Neural cell (in vitro differentiated cells): ENCODE data around the gene NARS2. TPM values are rescaled to one million over a fixed set of nuclear protein-coding genes. Genes with fewer than 3 reads are reported as not detected.
"Not testable (repeated sequence)": the region's sequence is repeated elsewhere in the genome, so short reads cannot be mapped to it uniquely, and the experiment has no call there.

Experiments
- H2AFZ ChIP-seq: fragments of 200-600, 300-800 bp; sonication (generic), shearing (Covaris generic); 2 replicates; pipeline ENCODE4 v1.6.0; 2014; ENCODE audit warnings: low read depth, mild to moderate bottlenecking, antibody characterized with exemption, low read length, moderate library complexity
- H3F3A ChIP-seq: fragments of 200-600 bp; shearing (Covaris generic); 2 replicates; pipeline ENCODE4 v1.6.1; 2016; ENCODE audit warnings: mild to moderate bottlenecking, moderate library complexity, mixed read lengths, antibody characterized with exemption, low read length; ENCODE audit not compliant: insufficient read depth, poor library complexity, severe bottlenecking
- H3K27ac ChIP-seq: fragments of 200-600, 300-800 bp; sonication (generic), shearing (Covaris generic); 2 replicates; pipeline ENCODE4 v1.5.1; 2014; ENCODE audit warnings: mild to moderate bottlenecking, low read length, moderate library complexity
- H3K27me3 ChIP-seq: fragments of 300-800, 200-600 bp; sonication (generic), shearing (Covaris generic); 2 replicates; pipeline ENCODE4 v1.6.0; 2014; ENCODE audit warnings: mild to moderate bottlenecking, low read depth, low read length, moderate library complexity; ENCODE audit not compliant: insufficient read depth
- H3K36me3 ChIP-seq: fragments of 300-800, 200-600 bp; sonication (generic), shearing (Covaris generic); 2 replicates; pipeline ENCODE4 v1.5.1; 2014; ENCODE audit warnings: mild to moderate bottlenecking, antibody characterized with exemption, low read length, moderate library complexity; ENCODE audit not compliant: insufficient read depth
- H3K4me2 ChIP-seq: fragments of 300-800, 200-600 bp; sonication (generic), shearing (Covaris generic); 2 replicates; pipeline ENCODE4 v1.6.0; 2014; ENCODE audit warnings: mild to moderate bottlenecking, low read length
- H3K4me3 ChIP-seq: fragments of 300-800, 200-600 bp; sonication (generic), shearing (Covaris generic); 2 replicates; pipeline ENCODE4 v1.5.1; 2014; ENCODE audit warnings: mild to moderate bottlenecking, low read length, moderate library complexity
- H3K79me2 ChIP-seq: fragments of 200-600 bp; shearing (Covaris generic); replicated peaks from 2 replicates; pipeline ENCODE4 v1.6.0; 2014; ENCODE audit warnings: mild to moderate bottlenecking, low read length, moderate library complexity; ENCODE audit not compliant: insufficient read depth
- H3K9ac ChIP-seq: fragments of 300-800, 200-600 bp; sonication (generic), shearing (Covaris generic); 2 replicates; pipeline ENCODE4 v1.6.1; 2016; ENCODE audit warnings: mild to moderate bottlenecking, low read length, mixed read lengths
- H3K9me2 ChIP-seq: fragments of 200-600 bp; shearing (Covaris generic); 2 replicates; pipeline ENCODE4 v1.6.1; 2016; ENCODE audit warnings: mild to moderate bottlenecking, low read length, mixed read lengths; ENCODE audit not compliant: insufficient read depth
- H3K9me3 ChIP-seq: fragments of 200-600, 300-800 bp; sonication (generic), shearing (Covaris generic); 2 replicates; pipeline ENCODE4 v1.6.1; 2016; ENCODE audit warnings: mild to moderate bottlenecking, mixed run types, low read length, moderate library complexity, mixed read lengths
- H4K20me1 ChIP-seq: fragments of 200-600 bp; shearing (Covaris generic); 2 replicates; pipeline ENCODE4 v1.6.1; 2016; ENCODE audit warnings: mild to moderate bottlenecking, mixed run types; ENCODE audit not compliant: insufficient read depth
- CTCF ChIP-seq: fragments of 450-650 bp; IDR thresholded peaks from 2 replicates; pipeline ENCODE4 v1.5.1; 2014; ENCODE audit warnings: antibody characterized with exemption, mild to moderate bottlenecking, moderate library complexity; ENCODE audit not compliant: poor library complexity, severe bottlenecking
- EP300 ChIP-seq: fragments of 450-650 bp; conservative IDR thresholded peaks from 2 replicates; pipeline ENCODE4 v1.6.1; 2014; ENCODE audit warnings: antibody characterized with exemption, mild to moderate bottlenecking, moderate library complexity; ENCODE audit not compliant: poor library complexity, severe bottlenecking
- EZH2 ChIP-seq: fragments of 200-600, 300-800 bp; shearing (Covaris generic), sonication (generic); IDR thresholded peaks from 2 replicates; pipeline ENCODE4 v1.6.1; 2014; ENCODE audit warnings: antibody characterized with exemption, low read length, borderline replicate concordance, mild to moderate bottlenecking; ENCODE audit not compliant: insufficient read depth, poor library complexity, severe bottlenecking
- MXI1 ChIP-seq: fragments of 450-650 bp; conservative IDR thresholded peaks from 2 replicates; pipeline ENCODE4 v1.6.1; 2014; ENCODE audit warnings: antibody characterized with exemption, mild to moderate bottlenecking; ENCODE audit not compliant: poor library complexity, severe bottlenecking
- POLR2AphosphoS5 ChIP-seq: IDR thresholded peaks from 2 replicates; pipeline ENCODE4 v1.6.1; 2012
- RAD21 ChIP-seq: fragments of 450-650 bp; conservative IDR thresholded peaks from 2 replicates; pipeline ENCODE4 v1.6.1; 2014; ENCODE audit warnings: antibody characterized with exemption, mild to moderate bottlenecking, moderate library complexity
- SMC3 ChIP-seq: fragments of 450-650 bp; conservative IDR thresholded peaks from 2 replicates; pipeline ENCODE4 v1.6.1; 2014; ENCODE audit warnings: antibody characterized with exemption, mild to moderate bottlenecking, moderate library complexity; ENCODE audit not compliant: poor library complexity
- TAF1 ChIP-seq: IDR thresholded peaks from 2 replicates; pipeline ENCODE4 v1.6.1; 2012; ENCODE audit warnings: low read depth
- polyA plus RNA-seq: library from polyadenylated mRNA; depleted of rRNA; stranded (reverse); fragments of >200 nt; gene quantifications from 2 replicates; pipeline ENCODE4 v1.2.3, GENCODE V29; 2014
- TF ChIP-seq, protein P1 (sequence below): IDR thresholded peaks from 2 replicates; pipeline ENCODE4 v1.6.1; 2012; ENCODE audit warnings: borderline replicate concordance

The NARS2 gene
- polyA plus RNA-seq, 1 donor from 2014 or later, result 39.6 TPM

DNA sequence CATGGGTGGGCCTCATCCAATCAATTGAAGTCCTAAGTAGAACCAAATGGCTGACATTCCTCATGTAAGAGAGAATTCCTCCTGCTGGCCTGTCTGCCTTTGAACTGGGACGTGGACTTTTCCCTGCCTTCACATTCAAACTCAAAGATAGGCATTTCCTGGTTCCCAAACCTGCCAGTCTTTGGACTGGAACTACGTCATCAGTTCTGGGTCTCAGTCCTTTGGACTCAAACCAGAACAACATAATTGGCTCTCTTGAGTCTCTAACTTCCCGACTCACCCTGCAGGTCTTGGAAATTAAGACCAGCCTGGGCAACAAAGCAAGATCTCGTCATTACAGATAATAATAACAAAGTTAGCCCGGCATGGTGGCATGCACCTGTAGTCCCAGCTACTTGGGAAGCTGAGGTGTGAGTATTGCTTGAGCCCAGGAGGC lies 38.7 kb upstream of the NARS2 start:
- no peak overlapping the region for H2AFZ ChIP-seq
- no peaks in the 10 kb centered on the region for H4K20me1 ChIP-seq
- no peak for TF ChIP-seq CTCF
- TF ChIP-seq TAF1, result no peak
- no peak for TF ChIP-seq RAD21
- no peak for TF ChIP-seq EZH2
- TF ChIP-seq MXI1, result no peak
- TF ChIP-seq EP300, result no peak
- TF ChIP-seq SMC3, result no peak
- no peaks in the 10 kb centered on the region for H3K27me3 ChIP-seq
- no peaks in the 10 kb centered on the region for H3K9me3 ChIP-seq
- no peaks in the 10 kb centered on the region for H3K9me2 ChIP-seq
- H3K4me2 ChIP-seq, result no peak overlapping the region
- no peaks in the 10 kb centered on the region for H3K36me3 ChIP-seq
- no peak overlapping the region for H3K27ac ChIP-seq
- no peaks in the 10 kb centered on the region for H3F3A ChIP-seq
- H3K79me2 ChIP-seq, result no peaks in the 10 kb centered on the region
- no peak overlapping the region for H3K9ac ChIP-seq
- no peak overlapping the region for H3K4me3 ChIP-seq

DNA sequence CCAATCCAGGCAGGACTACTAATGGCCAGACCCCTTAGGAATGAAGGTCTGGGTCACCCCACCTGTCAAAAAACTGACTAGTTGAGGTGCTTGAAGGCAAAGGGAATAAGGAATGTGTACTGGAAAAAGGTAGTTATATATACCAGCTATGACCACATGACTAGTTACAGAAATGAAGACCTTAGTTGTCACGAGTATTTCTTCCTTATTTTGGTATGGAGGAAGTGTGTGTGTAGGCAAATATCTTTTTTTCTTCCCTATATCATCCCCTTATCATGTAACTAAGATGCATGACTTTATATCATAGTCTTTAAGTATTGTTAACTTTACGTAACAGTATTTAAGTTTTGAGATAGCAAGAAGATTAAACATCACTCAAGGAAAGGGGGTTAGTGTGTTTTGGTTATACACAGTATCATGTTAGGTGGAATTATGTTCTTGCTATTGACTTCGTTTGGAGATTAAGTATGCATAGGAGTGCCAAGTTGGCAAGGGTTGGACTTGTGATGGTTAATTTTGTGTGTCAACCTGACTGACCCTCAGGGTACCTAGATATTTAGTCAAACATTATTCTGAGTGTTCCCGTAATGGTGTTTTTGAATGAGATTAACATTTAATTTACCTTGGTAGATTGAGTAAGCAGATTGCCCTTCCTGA lies 38.2 kb upstream of the NARS2 start:
- Histone ChIP-seq H3K36me3 (no peaks in the 10 kb centered on the region), H4K20me1 (no peaks in the 10 kb centered on the region), H3K9me3 (no peaks in the 10 kb centered on the region), H3F3A (no peaks in the 10 kb centered on the region), H3K9ac (no peak overlapping the region), H3K27me3 (no peaks in the 10 kb centered on the region), H3K79me2 (no peaks in the 10 kb centered on the region), H2AFZ (no peak overlapping the region), H3K27ac (no peak overlapping the region), H3K4me3 (no peak overlapping the region), H3K9me2 (no peaks in the 10 kb centered on the region), H3K4me2 (no peak overlapping the region)
- TF ChIP-seq, protein P1, sequence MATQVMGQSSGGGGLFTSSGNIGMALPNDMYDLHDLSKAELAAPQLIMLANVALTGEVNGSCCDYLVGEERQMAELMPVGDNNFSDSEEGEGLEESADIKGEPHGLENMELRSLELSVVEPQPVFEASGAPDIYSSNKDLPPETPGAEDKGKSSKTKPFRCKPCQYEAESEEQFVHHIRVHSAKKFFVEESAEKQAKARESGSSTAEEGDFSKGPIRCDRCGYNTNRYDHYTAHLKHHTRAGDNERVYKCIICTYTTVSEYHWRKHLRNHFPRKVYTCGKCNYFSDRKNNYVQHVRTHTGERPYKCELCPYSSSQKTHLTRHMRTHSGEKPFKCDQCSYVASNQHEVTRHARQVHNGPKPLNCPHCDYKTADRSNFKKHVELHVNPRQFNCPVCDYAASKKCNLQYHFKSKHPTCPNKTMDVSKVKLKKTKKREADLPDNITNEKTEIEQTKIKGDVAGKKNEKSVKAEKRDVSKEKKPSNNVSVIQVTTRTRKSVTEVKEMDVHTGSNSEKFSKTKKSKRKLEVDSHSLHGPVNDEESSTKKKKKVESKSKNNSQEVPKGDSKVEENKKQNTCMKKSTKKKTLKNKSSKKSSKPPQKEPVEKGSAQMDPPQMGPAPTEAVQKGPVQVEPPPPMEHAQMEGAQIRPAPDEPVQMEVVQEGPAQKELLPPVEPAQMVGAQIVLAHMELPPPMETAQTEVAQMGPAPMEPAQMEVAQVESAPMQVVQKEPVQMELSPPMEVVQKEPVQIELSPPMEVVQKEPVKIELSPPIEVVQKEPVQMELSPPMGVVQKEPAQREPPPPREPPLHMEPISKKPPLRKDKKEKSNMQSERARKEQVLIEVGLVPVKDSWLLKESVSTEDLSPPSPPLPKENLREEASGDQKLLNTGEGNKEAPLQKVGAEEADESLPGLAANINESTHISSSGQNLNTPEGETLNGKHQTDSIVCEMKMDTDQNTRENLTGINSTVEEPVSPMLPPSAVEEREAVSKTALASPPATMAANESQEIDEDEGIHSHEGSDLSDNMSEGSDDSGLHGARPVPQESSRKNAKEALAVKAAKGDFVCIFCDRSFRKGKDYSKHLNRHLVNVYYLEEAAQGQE, result no peak
- no peak for TF ChIP-seq EP300
- no peak for TF ChIP-seq EZH2
- TF ChIP-seq CTCF, result no peak
- no peak for TF ChIP-seq MXI1
- no peak for TF ChIP-seq RAD21
- TF ChIP-seq POLR2AphosphoS5, result no peak
- no peak for TF ChIP-seq TAF1
- no peak for TF ChIP-seq SMC3

DNA sequence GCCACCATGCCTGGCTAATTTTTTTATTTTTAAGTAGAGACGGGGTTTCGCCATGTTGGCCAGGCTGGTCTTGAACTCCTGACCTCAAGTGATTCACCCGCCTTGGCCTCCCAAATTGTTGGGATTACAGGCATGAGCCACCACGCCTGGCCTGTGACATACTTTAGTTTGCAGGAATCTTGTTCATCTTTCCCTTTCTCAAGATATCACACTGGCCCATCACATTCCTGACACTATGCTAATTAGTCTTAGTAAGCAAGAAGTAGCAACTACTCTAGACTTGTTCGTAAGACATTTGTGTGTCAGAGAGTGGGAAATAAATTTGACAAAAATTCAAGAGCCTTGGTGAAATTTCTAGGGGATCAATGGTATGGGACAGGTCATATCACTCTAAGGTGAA lies 34.7 kb upstream of the NARS2 start:
- not testable (repeated sequence) for H4K20me1 ChIP-seq, H3K9me2 ChIP-seq, H3K9me3 ChIP-seq, H3K36me3 ChIP-seq, H3K9ac ChIP-seq, H3K27ac ChIP-seq, H3K79me2 ChIP-seq, H3K4me3 ChIP-seq, H3K4me2 ChIP-seq, H3F3A ChIP-seq, H3K27me3 ChIP-seq, H2AFZ ChIP-seq
